Nephron (organoid): ENCODE data around the gene SPATS2.

Experiments
- H3K27ac Mint-ChIP-seq, 3 experiments: 2 replicates each; pipeline ENCODE4 v1.8.0; 2020; ENCODE audit warnings: mixed read lengths in 3 of 3, mild to moderate bottlenecking in 2 of 3, moderate library complexity in 1 of 3
- H3K27me3 Mint-ChIP-seq: 2 replicates; pipeline ENCODE4 v1.8.0; 2021; ENCODE audit warnings: low read depth, mild to moderate bottlenecking, moderate library complexity, mixed read lengths
- H3K36me3 Mint-ChIP-seq: 2 replicates; pipeline ENCODE4 v1.8.0; 2020; ENCODE audit warnings: low read depth, mixed read lengths
- H3K4me1 Mint-ChIP-seq: 2 replicates; pipeline ENCODE4 v1.8.0; 2020; ENCODE audit warnings: mixed read lengths
- H3K4me3 Mint-ChIP-seq, 3 experiments: 2 replicates each; pipeline ENCODE4 v1.8.0; 2020; ENCODE audit warnings: mild to moderate bottlenecking in 3 of 3, mixed read lengths in 3 of 3, moderate library complexity in 2 of 3
- H3K9me3 Mint-ChIP-seq: 2 replicates; pipeline ENCODE4 v1.8.0; 2020; ENCODE audit warnings: mixed read lengths
- TF ChIP-seq, protein P1 (sequence below), 3 experiments: fragments of 200-600 bp; sonication (generic); IDR thresholded peaks; one replicate each; pipeline ENCODE4 v1.5.0; 2021; ENCODE audit warnings: antibody characterized with exemption in 3 of 3; ENCODE audit not compliant: unreplicated experiment in 3 of 3

The SPATS2 gene

DNA sequence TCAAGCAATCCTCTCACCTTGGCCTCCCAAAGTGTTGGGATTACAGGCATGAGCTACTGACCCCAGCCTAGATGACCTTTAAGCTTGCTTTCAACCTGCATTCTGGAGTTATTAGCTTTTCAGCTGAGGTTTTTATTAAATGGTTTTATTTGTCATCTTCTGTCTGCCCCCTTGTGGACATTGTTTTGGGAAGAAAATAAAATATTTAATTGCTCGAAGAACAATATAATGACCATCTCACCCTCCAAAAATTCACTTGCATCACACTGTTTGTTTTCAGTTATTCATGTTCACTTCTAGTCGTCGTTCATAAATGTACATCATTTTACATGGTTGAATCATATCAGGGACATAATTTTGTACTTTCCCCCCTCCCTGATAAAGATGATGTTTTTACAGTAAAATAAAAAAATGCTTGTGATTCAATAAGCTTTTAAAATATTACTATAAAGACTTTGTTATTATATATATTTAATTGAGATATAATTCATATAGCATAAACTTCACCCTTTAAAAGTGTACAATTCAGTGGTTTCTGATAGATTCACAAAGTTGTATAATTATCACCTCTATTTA is 10.1 kb upstream of the SPATS2 start:
- H3K9me3 Mint-ChIP-seq, result no peaks in the 10 kb centered on the region
- TF ChIP-seq, protein P1, sequence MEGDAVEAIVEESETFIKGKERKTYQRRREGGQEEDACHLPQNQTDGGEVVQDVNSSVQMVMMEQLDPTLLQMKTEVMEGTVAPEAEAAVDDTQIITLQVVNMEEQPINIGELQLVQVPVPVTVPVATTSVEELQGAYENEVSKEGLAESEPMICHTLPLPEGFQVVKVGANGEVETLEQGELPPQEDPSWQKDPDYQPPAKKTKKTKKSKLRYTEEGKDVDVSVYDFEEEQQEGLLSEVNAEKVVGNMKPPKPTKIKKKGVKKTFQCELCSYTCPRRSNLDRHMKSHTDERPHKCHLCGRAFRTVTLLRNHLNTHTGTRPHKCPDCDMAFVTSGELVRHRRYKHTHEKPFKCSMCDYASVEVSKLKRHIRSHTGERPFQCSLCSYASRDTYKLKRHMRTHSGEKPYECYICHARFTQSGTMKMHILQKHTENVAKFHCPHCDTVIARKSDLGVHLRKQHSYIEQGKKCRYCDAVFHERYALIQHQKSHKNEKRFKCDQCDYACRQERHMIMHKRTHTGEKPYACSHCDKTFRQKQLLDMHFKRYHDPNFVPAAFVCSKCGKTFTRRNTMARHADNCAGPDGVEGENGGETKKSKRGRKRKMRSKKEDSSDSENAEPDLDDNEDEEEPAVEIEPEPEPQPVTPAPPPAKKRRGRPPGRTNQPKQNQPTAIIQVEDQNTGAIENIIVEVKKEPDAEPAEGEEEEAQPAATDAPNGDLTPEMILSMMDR (IDR thresholded peaks at IDR 0.05; ENCODE audit: unreplicated experiment in 3 of 3), result peak; percentile 46 to 64 (median 50)
- peaks cover 47% of the 10 kb centered on the region for H3K27me3 Mint-ChIP-seq
- H3K36me3 Mint-ChIP-seq, result no peaks in the 10 kb centered on the region
- no peak overlapping the region for H3K27ac Mint-ChIP-seq
- peaks cover 7% of the 10 kb centered on the region for H3K4me1 Mint-ChIP-seq
- H3K4me3 Mint-ChIP-seq, result no peak overlapping the region

DNA sequence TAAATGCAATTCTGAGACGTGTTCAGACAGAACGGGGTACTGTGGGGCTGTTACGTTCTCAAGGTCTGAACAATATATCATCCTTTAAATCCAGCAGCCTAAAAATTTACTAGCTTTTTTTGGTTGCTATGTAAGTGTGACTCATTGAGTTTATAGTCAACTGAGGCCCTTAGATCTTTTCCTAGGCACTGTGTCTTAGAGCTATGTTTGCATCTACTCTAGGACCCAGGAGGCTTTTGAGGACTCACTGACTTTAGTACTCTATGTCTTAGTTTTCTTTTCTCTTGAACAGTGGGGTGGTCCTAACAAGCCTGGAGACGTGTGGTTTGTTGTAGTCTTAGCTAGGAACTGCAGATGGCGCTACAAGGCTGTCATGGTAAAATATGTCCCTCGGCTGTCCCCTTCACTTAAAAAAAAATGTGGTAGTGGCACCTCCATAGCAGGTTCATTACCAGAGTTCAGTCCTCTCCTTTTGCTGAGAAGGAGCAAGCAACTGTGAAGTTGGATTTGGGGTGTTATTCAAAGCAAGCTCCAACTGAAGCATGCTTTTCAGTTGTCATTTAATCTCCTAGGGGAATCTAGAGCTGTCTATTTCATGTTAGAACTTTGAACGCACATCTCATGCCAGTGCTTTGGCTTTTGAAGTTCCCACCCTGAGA is 8.7 kb upstream of the SPATS2 start:
- Mint-ChIP-seq H3K27me3 (peaks cover 36% of the 10 kb centered on the region), H3K27ac (no peak overlapping the region), H3K4me3 (no peak overlapping the region), H3K36me3 (no peaks in the 10 kb centered on the region), H3K9me3 (no peaks in the 10 kb centered on the region), H3K4me1 (peaks cover 7% of the 10 kb centered on the region)
- TF ChIP-seq, protein P1 (IDR thresholded peaks at IDR 0.05; ENCODE audit: unreplicated experiment in 3 of 3), result peak; percentile 67 to 80 (median 79)

DNA sequence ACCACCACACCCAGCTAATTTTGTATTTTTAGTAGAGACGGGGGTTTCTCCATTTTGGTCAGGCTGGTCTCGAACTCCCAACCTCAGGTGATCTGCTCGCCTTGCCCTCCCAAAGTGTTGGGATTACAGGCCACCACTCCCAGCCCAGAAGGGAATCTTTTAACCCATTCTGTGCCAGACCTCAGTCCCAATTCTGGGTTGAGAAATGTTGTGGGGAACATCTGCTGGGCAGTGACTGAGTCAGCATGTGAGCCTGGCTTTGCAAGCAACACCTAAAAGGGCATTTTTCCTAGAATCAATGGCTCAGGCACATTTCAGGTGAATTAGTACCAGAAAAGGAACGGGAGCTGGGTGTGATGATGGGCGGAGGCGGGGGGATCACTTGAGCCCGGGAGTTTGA is 7.6 kb upstream of the SPATS2 start:
- Mint-ChIP-seq H3K9me3 (no peaks in the 10 kb centered on the region), H3K27me3 (peaks cover 29% of the 10 kb centered on the region), H3K27ac (no peak overlapping the region), H3K4me1 (peaks cover 7% of the 10 kb centered on the region), H3K36me3 (no peaks in the 10 kb centered on the region), H3K4me3 (no peak overlapping the region)
- TF ChIP-seq, protein P1 (IDR thresholded peaks at IDR 0.05; ENCODE audit: unreplicated experiment in 3 of 3), result no peak

DNA sequence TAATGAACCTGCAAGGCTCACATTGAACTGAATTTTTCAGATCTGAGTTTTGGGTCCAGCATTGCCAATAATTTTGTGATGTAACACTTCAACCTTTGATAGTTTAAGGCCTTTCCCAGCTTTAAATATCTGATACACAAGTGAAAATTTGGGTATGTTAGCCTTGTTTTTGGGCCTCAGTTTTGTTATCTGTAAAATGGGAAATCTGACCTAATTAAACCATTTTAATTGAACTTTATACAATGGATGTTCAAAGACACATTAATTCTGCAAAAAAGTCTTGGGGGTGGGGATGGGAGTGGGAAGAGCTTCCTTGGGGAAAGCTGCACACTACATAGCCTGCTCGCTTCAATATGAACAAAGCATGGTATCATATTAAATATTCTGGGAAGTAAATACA is 5.2 kb upstream of the SPATS2 start:
- no peaks in the 10 kb centered on the region for H3K9me3 Mint-ChIP-seq
- no peaks in the 10 kb centered on the region for H3K36me3 Mint-ChIP-seq
- H3K27me3 Mint-ChIP-seq, result peaks cover 19% of the 10 kb centered on the region
- peaks cover 7% of the 10 kb centered on the region for H3K4me1 Mint-ChIP-seq
- no peak overlapping the region for H3K27ac Mint-ChIP-seq
- no peak overlapping the region for H3K4me3 Mint-ChIP-seq
- TF ChIP-seq, protein P1 (IDR thresholded peaks at IDR 0.05; ENCODE audit: unreplicated experiment in 3 of 3), result no peak

DNA sequence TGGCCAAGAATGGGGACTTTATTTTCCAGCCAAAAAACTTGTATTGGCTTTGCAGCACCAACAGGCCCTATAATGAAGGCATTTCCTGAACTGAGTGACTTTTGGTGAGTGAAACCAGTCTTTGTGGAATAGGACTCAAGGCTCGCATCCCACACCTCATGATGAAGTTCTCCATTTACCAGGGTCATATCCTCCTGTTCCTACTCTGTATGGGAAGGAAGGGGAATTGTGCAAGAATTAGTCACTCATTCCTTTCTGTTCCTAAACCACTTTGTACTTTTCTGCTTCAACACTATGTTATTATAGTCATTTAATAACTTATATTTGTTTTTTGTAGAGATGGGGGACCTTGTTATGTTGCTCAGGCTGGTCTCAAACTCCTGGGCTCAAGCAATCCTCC is 2.3 kb upstream of the SPATS2 start:
- TF ChIP-seq, protein P1 (IDR thresholded peaks at IDR 0.05; ENCODE audit: unreplicated experiment in 3 of 3), result no peak
- Mint-ChIP-seq H3K9me3 (no peaks in the 10 kb centered on the region), H3K27me3 (peaks cover 8% of the 10 kb centered on the region), H3K4me1 (peaks cover 20% of the 10 kb centered on the region), H3K36me3 (no peaks in the 10 kb centered on the region), H3K27ac (no peak overlapping the region), H3K4me3 (peak overlapping the region in 1 of 3 experiments; percentile 14)

DNA sequence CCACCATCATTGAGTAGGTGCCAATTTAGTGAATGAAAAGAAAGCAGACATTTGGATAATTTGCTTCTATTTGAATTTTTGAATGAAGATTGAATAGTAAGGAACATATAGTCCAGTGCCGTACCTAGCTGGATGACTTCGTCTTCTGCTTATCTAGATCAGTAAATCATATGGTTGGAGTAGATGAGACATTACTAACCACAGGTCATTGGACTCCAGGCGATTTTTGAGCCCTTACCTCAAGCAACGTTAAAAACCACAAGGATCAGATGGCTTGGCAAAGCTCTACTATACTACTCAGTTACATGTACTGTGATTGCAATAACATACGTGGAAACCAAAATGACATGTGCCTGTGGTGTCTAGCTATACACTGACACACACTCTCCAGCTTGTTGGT is 1.7 kb upstream of the SPATS2 start:
- Mint-ChIP-seq H3K9me3 (no peaks in the 10 kb centered on the region), H3K27ac (peak overlapping the region in 1 of 3 experiments; percentile 94), H3K36me3 (no peaks in the 10 kb centered on the region), H3K4me3 (peak overlapping the region; percentile 33 to 73 (median 41)), H3K4me1 (peaks cover 25% of the 10 kb centered on the region), H3K27me3 (peaks cover 8% of the 10 kb centered on the region)
- TF ChIP-seq, protein P1 (IDR thresholded peaks at IDR 0.05; ENCODE audit: unreplicated experiment in 3 of 3), result no peak
